ENCODE data around the gene OTOG. TPM values are rescaled to one million over a fixed set of nuclear protein-coding genes. Genes with fewer than 3 reads are reported as not detected.

Gene OTOG
- polyA plus RNA-seq, 1 experiment = not detected

DNA sequence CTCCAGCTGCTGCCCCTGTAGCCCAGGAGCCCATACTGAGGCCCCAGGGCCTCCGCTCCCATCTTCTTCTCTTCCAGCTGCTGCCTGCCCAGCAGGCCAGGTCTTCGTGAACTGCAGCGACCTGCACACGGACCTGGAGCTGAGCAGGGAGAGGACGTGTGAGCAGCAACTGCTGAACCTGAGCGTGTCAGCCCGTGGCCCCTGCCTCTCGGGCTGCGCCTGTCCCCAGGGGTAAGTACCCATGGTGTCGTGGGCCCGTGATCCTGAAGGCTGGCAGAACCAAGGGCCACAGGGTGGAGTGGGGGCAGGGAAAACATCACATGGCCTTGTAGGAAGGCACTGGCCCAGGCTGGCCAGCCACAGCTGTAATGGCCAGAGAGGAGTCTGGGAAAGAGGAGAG, 31.2 kb downstream of the OTOG start:
- Histone ChIP-seq H3K27me3 (ENCODE audit: control insufficient read depth, insufficient read depth, low read length) (no peaks in the 10 kb centered on the region; the same call in 1 of the 2 replicates), H3K36me3 (ENCODE audit: control insufficient read depth, insufficient read depth, low read length) (no peaks in the 10 kb centered on the region), H3K4me3 (ENCODE audit: low read depth, low read length) (no peak overlapping the region)
- no peak for DNase-seq (ENCODE audit: low read depth)
- TF ChIP-seq, protein P1, sequence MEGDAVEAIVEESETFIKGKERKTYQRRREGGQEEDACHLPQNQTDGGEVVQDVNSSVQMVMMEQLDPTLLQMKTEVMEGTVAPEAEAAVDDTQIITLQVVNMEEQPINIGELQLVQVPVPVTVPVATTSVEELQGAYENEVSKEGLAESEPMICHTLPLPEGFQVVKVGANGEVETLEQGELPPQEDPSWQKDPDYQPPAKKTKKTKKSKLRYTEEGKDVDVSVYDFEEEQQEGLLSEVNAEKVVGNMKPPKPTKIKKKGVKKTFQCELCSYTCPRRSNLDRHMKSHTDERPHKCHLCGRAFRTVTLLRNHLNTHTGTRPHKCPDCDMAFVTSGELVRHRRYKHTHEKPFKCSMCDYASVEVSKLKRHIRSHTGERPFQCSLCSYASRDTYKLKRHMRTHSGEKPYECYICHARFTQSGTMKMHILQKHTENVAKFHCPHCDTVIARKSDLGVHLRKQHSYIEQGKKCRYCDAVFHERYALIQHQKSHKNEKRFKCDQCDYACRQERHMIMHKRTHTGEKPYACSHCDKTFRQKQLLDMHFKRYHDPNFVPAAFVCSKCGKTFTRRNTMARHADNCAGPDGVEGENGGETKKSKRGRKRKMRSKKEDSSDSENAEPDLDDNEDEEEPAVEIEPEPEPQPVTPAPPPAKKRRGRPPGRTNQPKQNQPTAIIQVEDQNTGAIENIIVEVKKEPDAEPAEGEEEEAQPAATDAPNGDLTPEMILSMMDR (IDR thresholded peaks at IDR 0.05; ENCODE audit: insufficient read depth, low read depth, low read length) = no peak
- ChIA-PET POLR2A (no interaction called here), CTCF (interaction anchor here (1.5 kb wide), 1 partner anchor 20 kb away, joined by 4 read pairs; no protein-coding TSS in a partner anchor)

DNA sequence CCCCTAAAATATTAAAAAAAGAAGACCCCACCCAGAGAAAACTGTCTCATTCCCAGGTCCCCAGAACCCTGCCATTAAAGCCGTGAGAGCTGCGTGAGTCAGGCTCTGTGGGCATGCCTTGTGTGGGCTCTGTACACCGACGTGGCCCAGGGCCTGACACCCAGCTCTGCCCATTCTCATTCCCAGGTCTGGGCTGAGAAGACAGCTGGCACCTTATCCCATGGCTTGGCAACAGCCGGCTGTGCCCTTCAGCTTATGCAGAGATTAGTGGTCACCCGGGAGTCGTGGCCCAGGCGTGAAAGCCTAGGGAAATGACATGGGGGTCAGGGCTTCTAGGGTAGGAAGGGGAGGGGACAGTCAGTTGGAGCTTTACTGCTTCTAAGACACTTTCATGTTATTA, 31.9 kb downstream of the OTOG start:
- ChIA-PET POLR2A (no interaction called here), CTCF (interaction anchor here (1.5 kb wide), 1 partner anchor 20 kb away, joined by 4 read pairs; no protein-coding TSS in a partner anchor)
- TF ChIP-seq, protein P1 (IDR thresholded peaks at IDR 0.05; ENCODE audit: insufficient read depth, low read depth, low read length) = no peak
- no peaks in the 10 kb centered on the region; the same call in 1 of the 2 replicates for H3K27me3 ChIP-seq (ENCODE audit: control insufficient read depth, insufficient read depth, low read length)
- no peak overlapping the region for H3K4me3 ChIP-seq (ENCODE audit: low read depth, low read length)
- DNase-seq (ENCODE audit: low read depth) = no peak
- no peaks in the 10 kb centered on the region for H3K36me3 ChIP-seq (ENCODE audit: control insufficient read depth, insufficient read depth, low read length)

DNA sequence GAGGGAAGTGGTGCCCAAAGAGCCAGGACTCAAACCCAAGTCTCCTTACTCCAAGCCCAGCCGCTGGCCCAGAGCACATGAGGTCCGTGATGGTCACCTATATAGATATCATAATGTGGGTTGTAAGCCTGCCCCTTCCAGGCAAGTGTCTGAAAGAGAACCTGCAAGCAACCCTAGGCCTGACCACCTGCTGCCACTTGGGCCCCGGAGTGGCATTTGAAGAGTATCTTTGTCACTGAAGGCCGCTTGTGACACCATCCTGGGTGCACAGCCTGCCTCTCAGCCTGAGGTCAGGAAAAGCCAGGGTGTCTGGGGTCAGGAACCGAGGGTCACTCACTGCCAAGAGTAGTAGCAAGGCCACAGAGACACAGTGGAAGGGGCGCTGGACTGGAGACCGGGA, 32.4 kb downstream of the OTOG start:
- ChIA-PET POLR2A (no interaction called here), CTCF (no interaction called here)
- H3K4me3 ChIP-seq (ENCODE audit: low read depth, low read length) = no peak overlapping the region
- TF ChIP-seq, protein P1 (IDR thresholded peaks at IDR 0.05; ENCODE audit: insufficient read depth, low read depth, low read length) = no peak
- DNase-seq (ENCODE audit: low read depth) = no peak
- H3K27me3 ChIP-seq (ENCODE audit: control insufficient read depth, insufficient read depth, low read length) = no peaks in the 10 kb centered on the region; the same call in 1 of the 2 replicates
- H3K36me3 ChIP-seq (ENCODE audit: control insufficient read depth, insufficient read depth, low read length) = no peaks in the 10 kb centered on the region

GRCh38 chr11:17580271-17580670, 33.2 kb downstream of the OTOG start:
- CTCF ChIA-PET = no interaction called here
- H3K27me3 ChIP-seq (ENCODE audit: control insufficient read depth, insufficient read depth, low read length) = no peaks in the 10 kb centered on the region; the same call in 1 of the 2 replicates
- POLR2A ChIA-PET = no interaction called here

DNA sequence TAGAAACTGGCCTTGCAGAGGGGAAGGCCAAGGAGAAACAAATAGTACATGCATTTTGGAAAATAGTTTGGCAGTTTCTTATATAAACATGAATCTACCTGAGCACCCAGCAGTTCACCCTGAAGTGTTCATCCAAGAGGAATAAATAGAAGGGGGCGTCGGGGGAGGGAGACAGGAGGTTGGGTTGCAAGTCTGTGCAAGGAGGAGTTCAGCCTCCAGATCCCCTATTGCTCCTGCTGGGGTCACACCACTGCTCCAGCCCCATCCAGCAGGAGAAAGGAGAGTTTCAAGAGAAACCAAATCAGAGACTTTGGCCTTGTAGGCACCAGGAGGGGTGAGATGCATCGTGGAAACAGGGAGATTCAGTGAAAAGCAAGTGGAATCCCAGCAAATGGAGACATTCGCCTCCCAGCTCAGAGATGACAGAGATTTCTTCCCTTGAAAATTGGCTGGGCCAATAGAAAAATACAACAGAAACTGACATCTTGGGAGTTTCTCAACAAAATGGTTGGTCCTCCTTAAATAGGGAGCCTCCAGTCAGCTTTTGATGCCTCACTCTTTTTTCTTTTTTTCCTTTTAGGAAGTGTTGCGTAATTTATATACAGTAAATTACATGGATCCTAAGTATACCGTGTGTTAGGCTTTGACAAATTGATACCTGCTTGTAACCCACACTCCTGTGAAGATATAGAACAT, 34.1 kb downstream of the OTOG start:
- Histone ChIP-seq H3K27me3 (ENCODE audit: control insufficient read depth, insufficient read depth, low read length) (no peaks in the 10 kb centered on the region; the same call in 1 of the 2 replicates), H3K36me3 (ENCODE audit: control insufficient read depth, insufficient read depth, low read length) (no peaks in the 10 kb centered on the region), H3K4me3 (ENCODE audit: low read depth, low read length) (no peak overlapping the region)
- ChIA-PET POLR2A (no interaction called here), CTCF (no interaction called here)
- TF ChIP-seq, protein P1 (IDR thresholded peaks at IDR 0.05; ENCODE audit: insufficient read depth, low read depth, low read length) = no peak
- no peak for DNase-seq (ENCODE audit: low read depth)

More at GRCh38 chr11:17580271-17580670, 33.2 kb downstream of the OTOG start:
- TF ChIP-seq, protein P1 (IDR thresholded peaks at IDR 0.05; ENCODE audit: insufficient read depth, low read depth, low read length) = no peak
- Histone ChIP-seq H3K4me3 (ENCODE audit: low read depth, low read length) (no peak overlapping the region), H3K36me3 (ENCODE audit: control insufficient read depth, insufficient read depth, low read length) (no peaks in the 10 kb centered on the region)
- DNase-seq (ENCODE audit: low read depth) = no peak
